Neural progenitor cell (in vitro differentiated cells): ENCODE measurements around the gene ELL. TPM values are rescaled to one million over a fixed set of nuclear protein-coding genes. Genes with fewer than 3 reads are reported as not detected.

Experiments
- DNase-seq: peaks from one replicate; pipeline ENCODE4 v3.0.0-alpha.2; 2016; ENCODE audit warnings: low spot score
- H2AFZ ChIP-seq: fragments of 200-600 bp; sonication (generic); replicated peaks from 2 replicates; pipeline ENCODE4 v1.6.1; 2016; ENCODE audit warnings: antibody characterized with exemption
- H3F3A ChIP-seq: fragments of 200-600 bp; sonication (generic); 2 replicates; pipeline ENCODE4 v1.6.1; 2016; ENCODE audit warnings: antibody characterized with exemption, low read depth
- H3K27ac ChIP-seq: fragments of 200-600 bp; sonication (generic); 2 replicates; pipeline ENCODE4 v1.5.1; 2016; ENCODE audit warnings: mild to moderate bottlenecking
- H3K27me3 ChIP-seq: fragments of 200-600 bp; sonication (generic); 2 replicates; pipeline ENCODE4 v1.6.1; 2016; ENCODE audit warnings: mild to moderate bottlenecking, moderate library complexity
- H3K36me3 ChIP-seq: fragments of 200-600 bp; sonication (generic); 2 replicates; pipeline ENCODE4 v1.5.1; 2016
- H3K4me1 ChIP-seq: fragments of 200-600 bp; sonication (generic); 2 replicates; pipeline ENCODE4 v1.6.1; 2016; ENCODE audit warnings: mixed run types
- H3K4me2 ChIP-seq: fragments of 200-600 bp; sonication (generic); 2 replicates; pipeline ENCODE4 v1.6.1; 2016
- H3K4me3 ChIP-seq: fragments of 200-600 bp; sonication (generic); 2 replicates; pipeline ENCODE4 v1.5.1; 2016
- H3K79me2 ChIP-seq: fragments of 200-600 bp; sonication (generic); 2 replicates; pipeline ENCODE4 v1.6.1; 2016; ENCODE audit warnings: low read depth
- H3K9ac ChIP-seq: fragments of 200-600 bp; sonication (generic); 2 replicates; pipeline ENCODE4 v1.6.1; 2016
- H3K9me3 ChIP-seq: fragments of 200-600 bp; sonication (generic); 2 replicates; pipeline ENCODE4 v1.5.1; 2016; ENCODE audit warnings: low read depth
- H4K20me1 ChIP-seq: fragments of 200-600 bp; sonication (generic); 2 replicates; pipeline ENCODE4 v1.6.1; 2016; ENCODE audit warnings: low read depth
- H3K27ac Mint-ChIP-seq: 3 replicates; pipeline ENCODE4 v1.8.0; 2021; ENCODE audit warnings: mixed read lengths
- H3K27me3 Mint-ChIP-seq: 2 replicates; pipeline ENCODE4 v1.8.0; 2022; ENCODE audit warnings: low read depth, mild to moderate bottlenecking, inconsistent platforms, moderate library complexity, mixed read lengths; ENCODE audit not compliant: insufficient read depth
- H3K36me3 Mint-ChIP-seq: 3 replicates; pipeline ENCODE4 v1.8.0; 2021; ENCODE audit warnings: mixed read lengths
- H3K4me1 Mint-ChIP-seq: 3 replicates; pipeline ENCODE4 v1.8.0; 2021; ENCODE audit warnings: mixed read lengths
- H3K4me3 Mint-ChIP-seq: 3 replicates; pipeline ENCODE4 v1.8.0; 2021; ENCODE audit warnings: mild to moderate bottlenecking, moderate library complexity, mixed read lengths
- H3K9me3 Mint-ChIP-seq: 3 replicates; pipeline ENCODE4 v1.8.0; 2020; ENCODE audit warnings: mixed read lengths
- EZH2 ChIP-seq: fragments of 200-600 bp; sonication (generic); IDR thresholded peaks from 2 replicates; pipeline ENCODE4 v1.6.1; 2017; ENCODE audit warnings: antibody characterized with exemption, mild to moderate bottlenecking, moderate library complexity
- EZH2phosphoT487 ChIP-seq: fragments of 200-600 bp; sonication (generic); IDR thresholded peaks from 2 replicates; pipeline ENCODE4 v1.6.1; 2017; ENCODE audit warnings: antibody characterized with exemption
- total RNA-seq: library from RNA; depleted of rRNA; stranded (reverse); fragments of >200 nt; gene quantifications from 2 replicates; pipeline ENCODE4 v1.2.3, GENCODE V29; 2015; ENCODE audit warnings: low replicate concordance
- TF ChIP-seq, protein P1 (sequence below): fragments of 200-600 bp; sonication (generic); IDR thresholded peaks from 2 replicates; pipeline ENCODE4 v1.5.1; 2017; ENCODE audit warnings: antibody characterized with exemption, mild to moderate bottlenecking

ELL gene
- total RNA-seq, 1 donor from 2014 or later = 2.9 TPM

DNA sequence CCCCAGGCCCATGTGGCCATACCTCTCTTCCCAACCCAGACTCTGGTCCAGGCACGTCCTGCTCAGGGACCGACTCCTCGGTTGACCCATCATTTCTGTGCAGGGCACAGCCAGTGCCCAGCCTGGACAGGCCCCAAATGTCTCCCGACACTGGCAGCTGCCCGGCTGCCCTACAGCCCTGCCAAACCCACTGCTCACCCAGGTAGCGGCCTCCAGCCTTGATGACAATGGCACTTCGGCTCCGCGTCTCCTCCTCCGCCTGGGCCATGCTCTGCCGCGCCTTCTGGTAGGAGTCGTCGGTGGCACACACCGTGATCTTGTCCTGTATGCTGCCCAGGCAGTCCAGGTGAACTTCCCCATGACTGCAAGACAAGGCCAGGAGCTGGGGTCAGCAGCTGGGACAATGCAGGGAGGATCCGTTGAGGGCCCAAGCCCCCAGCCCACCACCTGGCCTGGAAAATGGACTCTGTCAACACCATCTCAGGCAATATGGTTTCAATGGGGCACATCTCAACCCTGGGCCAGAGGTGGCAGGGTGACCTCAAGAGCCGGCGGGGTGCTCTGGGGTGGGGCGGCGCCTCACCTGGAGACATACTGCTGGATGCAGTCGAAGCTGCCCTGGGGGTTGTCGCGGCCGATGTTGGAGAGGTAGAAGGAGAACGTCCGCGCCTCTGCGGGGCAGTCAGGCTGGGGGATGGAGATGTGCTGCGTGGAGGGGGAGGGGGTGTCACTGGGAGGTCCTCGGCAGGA lies 56.5 kb downstream of the ELL start:
- Histone ChIP-seq H3K79me2 (peaks cover 3% of the 10 kb centered on the region), H3K9me3 (no peaks in the 10 kb centered on the region), H3K4me1 (no peaks in the 10 kb centered on the region), H2AFZ (no peak overlapping the region), H3K4me3 (no peak overlapping the region), H3F3A (no peaks in the 10 kb centered on the region), H3K27ac (no peak overlapping the region), H3K9ac (no peak overlapping the region), H3K36me3 (no peaks in the 10 kb centered on the region), H4K20me1 (peaks cover 42% of the 10 kb centered on the region), H3K4me2 (no peak overlapping the region), H3K27me3 (no peaks in the 10 kb centered on the region)
- TF ChIP-seq, protein P1, sequence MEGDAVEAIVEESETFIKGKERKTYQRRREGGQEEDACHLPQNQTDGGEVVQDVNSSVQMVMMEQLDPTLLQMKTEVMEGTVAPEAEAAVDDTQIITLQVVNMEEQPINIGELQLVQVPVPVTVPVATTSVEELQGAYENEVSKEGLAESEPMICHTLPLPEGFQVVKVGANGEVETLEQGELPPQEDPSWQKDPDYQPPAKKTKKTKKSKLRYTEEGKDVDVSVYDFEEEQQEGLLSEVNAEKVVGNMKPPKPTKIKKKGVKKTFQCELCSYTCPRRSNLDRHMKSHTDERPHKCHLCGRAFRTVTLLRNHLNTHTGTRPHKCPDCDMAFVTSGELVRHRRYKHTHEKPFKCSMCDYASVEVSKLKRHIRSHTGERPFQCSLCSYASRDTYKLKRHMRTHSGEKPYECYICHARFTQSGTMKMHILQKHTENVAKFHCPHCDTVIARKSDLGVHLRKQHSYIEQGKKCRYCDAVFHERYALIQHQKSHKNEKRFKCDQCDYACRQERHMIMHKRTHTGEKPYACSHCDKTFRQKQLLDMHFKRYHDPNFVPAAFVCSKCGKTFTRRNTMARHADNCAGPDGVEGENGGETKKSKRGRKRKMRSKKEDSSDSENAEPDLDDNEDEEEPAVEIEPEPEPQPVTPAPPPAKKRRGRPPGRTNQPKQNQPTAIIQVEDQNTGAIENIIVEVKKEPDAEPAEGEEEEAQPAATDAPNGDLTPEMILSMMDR = no peak
- TF ChIP-seq EZH2 (no peak), EZH2phosphoT487 (no peak)
- Mint-ChIP-seq H3K9me3 (no peaks in the 10 kb centered on the region), H3K27ac (peak overlapping the region; percentile 18), H3K36me3 (peaks cover 2% of the 10 kb centered on the region), H3K4me3 (no peak overlapping the region), H3K4me1 (peaks cover 10% of the 10 kb centered on the region), H3K27me3 (no peaks in the 10 kb centered on the region)
- no peak for DNase-seq

DNA sequence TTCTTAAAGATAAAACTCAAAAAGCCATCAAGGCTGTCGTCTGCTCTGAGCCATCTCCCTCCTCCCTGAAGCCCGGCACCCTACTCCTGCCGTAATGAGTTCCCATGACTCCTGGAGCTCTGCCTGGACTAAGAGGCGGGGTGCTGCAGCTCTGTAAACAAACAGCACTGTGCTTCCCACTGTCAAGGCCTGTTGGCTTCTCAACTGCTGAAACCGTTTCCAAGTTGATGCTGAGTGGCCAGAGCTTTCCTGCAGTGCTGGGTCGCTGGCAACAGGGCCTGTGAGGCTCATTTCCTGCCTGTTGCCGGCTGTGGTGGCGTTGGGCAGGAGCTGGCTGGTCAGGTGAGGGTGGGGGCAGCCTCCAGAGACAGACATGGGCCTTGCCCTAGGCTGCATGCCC lies 57.2 kb downstream of the ELL start:
- H3K4me2 ChIP-seq = no peak overlapping the region
- no peak overlapping the region for H3K27ac ChIP-seq

DNA sequence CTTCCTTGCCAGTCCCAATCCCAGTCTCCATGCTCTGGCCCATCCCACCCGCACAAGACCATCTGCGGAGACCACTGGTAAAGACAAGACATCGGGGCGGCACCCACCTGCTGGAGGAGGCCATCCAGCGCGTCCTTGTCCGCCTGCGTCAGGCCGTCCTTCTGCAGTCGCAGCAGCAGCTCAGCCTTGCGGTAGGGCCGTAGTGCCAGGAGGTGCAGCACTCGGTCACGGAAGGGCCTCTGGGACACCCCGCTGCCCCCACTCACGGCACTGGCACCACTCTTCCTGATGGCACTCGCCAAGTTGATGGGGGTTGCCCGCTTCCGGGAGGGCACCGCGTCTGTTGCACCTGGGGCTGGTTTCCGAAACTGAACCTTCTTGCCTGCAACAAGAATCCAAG lies 60.4 kb downstream of the ELL start:
- Histone ChIP-seq H3K9ac (no peak overlapping the region), H3K4me3 (no peak overlapping the region), H3K4me2 (no peak overlapping the region), H3K79me2 (no peaks in the 10 kb centered on the region), H3K36me3 (no peaks in the 10 kb centered on the region), H4K20me1 (peaks cover 8% of the 10 kb centered on the region), H3K9me3 (no peaks in the 10 kb centered on the region), H2AFZ (no peak overlapping the region), H3K4me1 (no peaks in the 10 kb centered on the region), H3F3A (no peaks in the 10 kb centered on the region), H3K27ac (no peak overlapping the region), H3K27me3 (no peaks in the 10 kb centered on the region)
- Mint-ChIP-seq H3K4me1 (peaks cover 7% of the 10 kb centered on the region), H3K27ac (no peak overlapping the region), H3K27me3 (peaks cover 4% of the 10 kb centered on the region), H3K36me3 (peaks cover 4% of the 10 kb centered on the region), H3K4me3 (peak overlapping the region; percentile 25), H3K9me3 (no peaks in the 10 kb centered on the region)
- TF ChIP-seq, protein P1 = no peak
- TF ChIP-seq EZH2 (no peak), EZH2phosphoT487 (no peak)
- no peak for DNase-seq

More for the DNA sequence above, 57.2 kb downstream of the ELL start:
- no peaks in the 10 kb centered on the region for H3K9me3 Mint-ChIP-seq
- Histone ChIP-seq H3K9me3 (no peaks in the 10 kb centered on the region), H3K9ac (no peak overlapping the region), H3K36me3 (no peaks in the 10 kb centered on the region), H3K27me3 (no peaks in the 10 kb centered on the region), H2AFZ (no peak overlapping the region), H3F3A (no peaks in the 10 kb centered on the region), H4K20me1 (peaks cover 35% of the 10 kb centered on the region), H3K4me3 (no peak overlapping the region), H3K79me2 (peaks cover 3% of the 10 kb centered on the region), H3K4me1 (no peaks in the 10 kb centered on the region)
- H3K4me1 Mint-ChIP-seq = peaks cover 7% of the 10 kb centered on the region
- no peaks in the 10 kb centered on the region for H3K27me3 Mint-ChIP-seq
- TF ChIP-seq, protein P1 = no peak
- TF ChIP-seq EZH2 (no peak), EZH2phosphoT487 (no peak)
- no peak overlapping the region for H3K27ac Mint-ChIP-seq
- no peak for DNase-seq
- no peak overlapping the region for H3K4me3 Mint-ChIP-seq
- H3K36me3 Mint-ChIP-seq = peaks cover 2% of the 10 kb centered on the region
